Spleen (tissue), 7 donors: ENCODE measurements around the gene CASP2.

Experiments used
- CTCF ChIP-seq, 11 experiments: fragments of 200-600 bp in 7 of 11; fragments of 450-650 bp in 4 of 11; sonication (generic) in 4 of 11; IDR thresholded peaks in 8 of 11; conservative IDR thresholded peaks in 3 of 11; 1 replicate in 7 of 11; 2 replicates in 4 of 11; pipeline versions ENCODE4 v1.4.0 to v1.8.0; 2016 to 2021; ENCODE audit warnings: antibody characterized with exemption in 11 of 11, inconsistent platforms in 4 of 11, mild to moderate bottlenecking in 1 of 11
- POLR2A ChIP-seq, 3 donors: fragments of 450-650 bp; IDR thresholded peaks; one replicate each; pipeline ENCODE4 v1.5.1; 2017; ENCODE audit warnings: antibody characterized with exemption in 3 of 3, mild to moderate bottlenecking in 1 of 3
- POLR2AphosphoS5 ChIP-seq, 3 donors: sonication (generic); formaldehyde crosslinking; IDR thresholded peaks; one replicate each; pipeline ENCODE4 v1.5.1; 2017; ENCODE audit warnings: antibody characterized with exemption in 3 of 3
- donor health status: DM: no; HTN: no; CAD: no; lungs with moderate emphysema.
- donor health status: DM: no; HTN: no; CAD: no.
- donor health status: DM: no; HTN: no; CAD: no.

DNA sequence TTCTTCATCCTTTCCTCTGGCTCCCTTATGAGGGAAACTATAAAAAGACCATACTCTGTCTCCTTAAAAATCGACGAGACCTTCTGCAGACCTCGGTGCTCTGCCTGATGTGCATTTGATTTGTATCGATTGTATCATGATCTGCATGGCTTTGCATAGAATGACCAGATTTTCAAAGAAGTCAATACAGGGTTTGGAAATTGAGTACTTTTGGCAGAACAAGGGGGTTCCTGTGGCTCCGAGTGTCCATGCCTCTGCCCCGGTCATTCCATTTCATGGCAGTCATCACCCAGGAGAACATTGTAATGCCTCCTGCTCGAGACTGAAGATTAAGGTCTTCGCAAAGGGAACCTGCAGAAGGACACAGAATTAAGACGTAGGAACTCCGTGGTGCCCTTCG, 685 bp downstream of the CASP2 start:
- TF ChIP-seq CTCF (IDR thresholded peaks at IDR 0.05 in 8 of 11, conservative IDR thresholded peaks at IDR 0.05 in 3 of 11), result no peak
- TF ChIP-seq POLR2AphosphoS5 (IDR thresholded peaks at IDR 0.05), result no peak
- no peak for TF ChIP-seq POLR2A (IDR thresholded peaks at IDR 0.05)
